Kidney epithelial cell (primary cell): Measurements from ENCODE around the gene INHBE. TPM values are rescaled to one million over a fixed set of nuclear protein-coding genes. Genes with fewer than 3 reads are reported as not detected.

Experiments
- DNase-seq: peaks from one replicate; pipeline ENCODE4 v3.0.0-alpha.2; 2010; ENCODE audit warnings: low read depth
- H3K27me3 ChIP-seq: 2 replicates; pipeline ENCODE4 v1.6.0; 2011; ENCODE audit warnings: low read length; ENCODE audit not compliant: control insufficient read depth, insufficient read depth
- H3K36me3 ChIP-seq: 2 replicates; pipeline ENCODE4 v1.5.1; 2011; ENCODE audit warnings: low read length; ENCODE audit not compliant: control insufficient read depth, insufficient read depth
- H3K4me3 ChIP-seq: 2 replicates; pipeline ENCODE4 v1.5.1; 2011; ENCODE audit warnings: low read depth, mild to moderate bottlenecking, control low read depth, low read length
- total RNA-seq: library from RNA; depleted of rRNA; stranded (reverse); fragments of >200 nt; gene quantifications from 2 replicates; pipeline ENCODE4 v1.2.3, GENCODE V29; 2015
- TF ChIP-seq, protein P1 (sequence below): IDR thresholded peaks from 2 replicates; pipeline ENCODE4 v1.5.1; 2011; ENCODE audit warnings: mild to moderate bottlenecking, moderate library complexity, low read length, control low read depth, inconsistent platforms; ENCODE audit not compliant: insufficient read depth, poor library complexity, severe bottlenecking

The INHBE gene
- total RNA-seq, 1 donor from 2014 or later, result 8.7 TPM

DNA sequence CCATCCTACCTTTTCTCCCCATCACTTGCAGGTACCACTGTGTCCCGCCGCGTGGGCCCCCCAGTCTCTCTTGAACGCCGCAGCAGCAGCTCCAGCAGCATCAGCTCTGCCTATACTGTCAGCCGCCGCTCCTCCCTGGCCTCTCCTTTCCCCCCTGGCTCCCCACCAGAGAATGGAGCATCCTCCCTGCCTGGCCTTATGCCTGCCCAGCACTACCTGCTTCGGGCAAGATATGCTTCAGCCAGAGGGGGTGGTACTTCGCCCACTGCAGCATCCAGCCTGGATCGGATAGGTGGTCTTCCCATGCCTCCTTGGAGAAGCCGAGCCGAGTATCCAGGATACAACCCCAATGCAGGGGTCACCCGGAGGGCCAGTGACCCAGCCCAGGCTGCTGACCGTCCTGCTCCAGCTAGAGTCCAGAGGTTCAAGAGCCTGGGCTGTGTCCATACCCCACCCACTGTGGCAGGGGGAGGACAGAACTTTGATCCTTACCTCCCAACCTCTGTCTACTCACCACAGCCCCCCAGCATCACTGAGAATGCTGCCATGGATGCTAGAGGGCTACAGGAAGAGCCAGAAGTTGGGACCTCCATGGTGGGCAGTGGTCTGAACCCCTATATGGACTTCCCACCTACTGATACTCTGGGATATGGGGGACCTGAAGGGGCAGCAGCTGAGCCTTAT, 15.3 kb downstream of the INHBE start:
- DNase-seq, result no peak
- peaks cover 56% of the 10 kb centered on the region for H3K27me3 ChIP-seq
- no peaks in the 10 kb centered on the region for H3K36me3 ChIP-seq
- H3K4me3 ChIP-seq, result no peak overlapping the region
- TF ChIP-seq, protein P1, sequence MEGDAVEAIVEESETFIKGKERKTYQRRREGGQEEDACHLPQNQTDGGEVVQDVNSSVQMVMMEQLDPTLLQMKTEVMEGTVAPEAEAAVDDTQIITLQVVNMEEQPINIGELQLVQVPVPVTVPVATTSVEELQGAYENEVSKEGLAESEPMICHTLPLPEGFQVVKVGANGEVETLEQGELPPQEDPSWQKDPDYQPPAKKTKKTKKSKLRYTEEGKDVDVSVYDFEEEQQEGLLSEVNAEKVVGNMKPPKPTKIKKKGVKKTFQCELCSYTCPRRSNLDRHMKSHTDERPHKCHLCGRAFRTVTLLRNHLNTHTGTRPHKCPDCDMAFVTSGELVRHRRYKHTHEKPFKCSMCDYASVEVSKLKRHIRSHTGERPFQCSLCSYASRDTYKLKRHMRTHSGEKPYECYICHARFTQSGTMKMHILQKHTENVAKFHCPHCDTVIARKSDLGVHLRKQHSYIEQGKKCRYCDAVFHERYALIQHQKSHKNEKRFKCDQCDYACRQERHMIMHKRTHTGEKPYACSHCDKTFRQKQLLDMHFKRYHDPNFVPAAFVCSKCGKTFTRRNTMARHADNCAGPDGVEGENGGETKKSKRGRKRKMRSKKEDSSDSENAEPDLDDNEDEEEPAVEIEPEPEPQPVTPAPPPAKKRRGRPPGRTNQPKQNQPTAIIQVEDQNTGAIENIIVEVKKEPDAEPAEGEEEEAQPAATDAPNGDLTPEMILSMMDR, result no peak

DNA sequence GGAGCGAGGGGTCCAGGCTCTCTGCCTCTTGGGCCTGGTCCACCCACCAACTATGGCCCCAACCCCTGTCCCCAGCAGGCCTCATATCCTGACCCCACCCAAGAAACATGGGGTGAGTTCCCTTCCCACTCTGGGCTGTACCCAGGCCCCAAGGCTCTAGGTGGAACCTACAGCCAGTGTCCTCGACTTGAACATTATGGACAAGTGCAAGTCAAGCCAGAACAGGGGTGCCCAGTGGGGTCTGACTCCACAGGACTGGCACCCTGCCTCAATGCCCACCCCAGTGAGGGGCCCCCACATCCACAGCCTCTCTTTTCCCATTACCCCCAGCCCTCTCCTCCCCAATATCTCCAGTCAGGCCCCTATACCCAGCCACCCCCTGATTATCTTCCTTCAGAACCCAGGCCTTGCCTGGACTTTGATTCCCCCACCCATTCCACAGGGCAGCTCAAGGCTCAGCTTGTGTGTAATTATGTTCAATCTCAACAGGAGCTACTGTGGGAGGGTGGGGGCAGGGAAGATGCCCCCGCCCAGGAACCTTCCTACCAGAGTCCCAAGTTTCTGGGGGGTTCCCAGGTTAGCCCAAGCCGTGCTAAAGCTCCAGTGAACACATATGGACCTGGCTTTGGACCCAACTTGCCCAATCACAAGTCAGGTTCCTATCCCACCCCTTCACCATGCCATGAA, 16.0 kb downstream of the INHBE start:
- peaks cover 61% of the 10 kb centered on the region for H3K27me3 ChIP-seq
- DNase-seq, result no peak
- H3K36me3 ChIP-seq, result no peaks in the 10 kb centered on the region
- TF ChIP-seq, protein P1, result no peak
- H3K4me3 ChIP-seq, result no peak overlapping the region

DNA sequence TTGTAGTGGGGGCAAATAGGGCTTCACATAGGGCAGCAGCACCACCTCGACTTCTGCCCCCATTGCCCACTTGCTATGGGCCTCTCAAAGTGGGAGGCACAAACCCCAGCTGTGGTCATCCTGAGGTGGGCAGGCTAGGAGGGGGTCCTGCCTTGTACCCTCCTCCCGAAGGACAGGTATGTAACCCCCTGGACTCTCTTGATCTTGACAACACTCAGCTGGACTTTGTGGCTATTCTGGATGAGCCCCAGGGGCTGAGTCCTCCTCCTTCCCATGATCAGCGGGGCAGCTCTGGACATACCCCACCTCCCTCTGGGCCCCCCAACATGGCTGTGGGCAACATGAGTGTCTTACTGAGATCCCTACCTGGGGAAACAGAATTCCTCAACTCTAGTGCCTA, 16.6 kb downstream of the INHBE start:
- no peaks in the 10 kb centered on the region for H3K36me3 ChIP-seq
- no peak for DNase-seq
- TF ChIP-seq, protein P1, result no peak
- H3K27me3 ChIP-seq, result peaks cover 66% of the 10 kb centered on the region
- H3K4me3 ChIP-seq, result no peak overlapping the region

DNA sequence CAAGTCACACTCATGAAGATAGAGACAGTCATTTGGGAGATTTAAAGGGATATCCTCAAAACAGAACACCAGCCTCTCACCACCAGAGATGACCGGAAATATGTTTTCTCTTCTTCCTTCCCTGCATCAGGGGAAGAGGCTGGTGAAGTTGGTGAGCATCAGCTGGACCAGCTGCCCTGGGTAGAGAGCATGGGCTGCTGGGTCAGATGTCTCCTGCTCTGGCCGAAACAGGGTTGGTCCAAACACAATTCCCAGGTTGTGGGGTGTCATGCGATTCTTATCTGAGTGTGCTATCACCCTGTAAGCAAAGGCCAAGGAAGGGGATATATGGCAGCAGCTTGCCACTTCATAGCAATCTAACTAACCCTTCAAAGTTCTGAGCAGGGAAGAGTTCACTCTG, 17.3 kb downstream of the INHBE start:
- Histone ChIP-seq H3K27me3 (peaks cover 71% of the 10 kb centered on the region), H3K4me3 (no peak overlapping the region)

DNA sequence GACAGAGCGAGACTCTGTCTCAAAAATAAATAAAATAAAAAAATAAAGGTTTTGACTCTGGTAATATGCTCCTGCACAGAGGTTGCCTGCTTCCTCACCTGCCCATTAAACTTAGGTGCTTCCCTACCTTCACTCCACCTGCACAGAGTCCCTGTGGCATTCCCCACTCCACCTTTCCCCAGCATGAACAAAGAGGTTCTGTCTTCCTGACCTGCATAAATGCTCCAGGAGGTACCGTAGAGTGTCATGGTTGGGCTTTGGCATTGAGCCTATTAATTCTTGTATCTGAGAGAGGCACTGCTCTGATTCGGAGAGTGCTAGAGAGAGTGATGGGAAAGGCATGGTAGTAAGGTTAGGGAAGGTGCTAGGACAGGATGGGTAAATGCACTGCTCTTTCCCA, 18.3 kb downstream of the INHBE start:
- DNase-seq, result no peak
- Histone ChIP-seq H3K4me3 (no peak overlapping the region), H3K36me3 (no peaks in the 10 kb centered on the region), H3K27me3 (peaks cover 68% of the 10 kb centered on the region)
- TF ChIP-seq, protein P1, result no peak

More for the DNA sequence above, 17.3 kb downstream of the INHBE start:
- no peaks in the 10 kb centered on the region for H3K36me3 ChIP-seq
- no peak for DNase-seq
- TF ChIP-seq, protein P1, result no peak
